Measurements from ENCODE around the gene ZNF48. TPM values are rescaled to one million over a fixed set of nuclear protein-coding genes. Genes with fewer than 3 reads are reported as not detected.

The ZNF48 gene
- total RNA-seq, 1 experiment from 2014 or later, result 57.3 TPM

GRCh38 chr16:30357085-30357714 is 38.0 kb upstream of the ZNF48 start:
- H3K4me1 ChIP-seq (ENCODE audit: insufficient read depth, low read length), result no peaks in the 10 kb centered on the region
- H4K8ac ChIP-seq (replicated peaks; ENCODE audit: insufficient read length, low read depth, low read length), result no peak overlapping the region
- no peaks in the 10 kb centered on the region for H4K20me1 ChIP-seq (ENCODE audit: control insufficient read depth, insufficient read depth, insufficient read length)
- Mint-ChIP-seq H3K27me3 (ENCODE audit: low read depth) (no peaks in the 10 kb centered on the region; the same call in 1 of the 2 replicates), H3K4me1 (peaks cover 23 to 36% of the 10 kb centered on the region in 2 experiments), H3K4me3 (peak overlapping the region; percentile 5 to 54; a peak in 3 of 5 replicates), H3K9me3 (0 out of 5 replicates have a peak, but pooled peaks cover 0 to 2% of the 10 kb centered on the region in 2 experiments), H3K27ac (peak overlapping the region in 2 of 3 experiments; percentile 61 to 70; a peak in 3 of 7 replicates), H3K36me3 (ENCODE audit: insufficient read depth in 1 of 3, low read depth in 3 of 3) (peaks cover 18 to 58% (median 47%) of the 10 kb centered on the region in 3 experiments)
- H3K56ac ChIP-seq (ENCODE audit: insufficient read length, low read depth, low read length), result no peak overlapping the region
- H3K18ac ChIP-seq (ENCODE audit: insufficient read length, low read depth, low read length), result no peak overlapping the region
- peaks cover 8% of the 10 kb centered on the region for H3K79me1 ChIP-seq (ENCODE audit: insufficient read depth, low read depth, low read length, poor library complexity, severe bottlenecking)
- no peaks in the 10 kb centered on the region for H3K27me3 ChIP-seq (ENCODE audit: insufficient read depth, low read length)
- H3K4me2 ChIP-seq (ENCODE audit: insufficient read depth, insufficient read length, low read length), result no peak overlapping the region
- peaks cover 3% of the 10 kb centered on the region; the same call in 1 of the 2 replicates for H3K79me2 ChIP-seq (ENCODE audit: insufficient read depth, low read length)
- no peak overlapping the region for H3K23ac ChIP-seq (ENCODE audit: insufficient read length, low read depth, low read length)
- no peak overlapping the region for H3K9ac ChIP-seq (ENCODE audit: extremely low read depth, insufficient read length, low read length)
- no CpG with 5 or more reads among the region's 5 CpGs for WGBS (ENCODE audit: extremely low coverage, insufficient read length, low lambda C conversion rate)
- no peak overlapping the region for H2BK15ac ChIP-seq (ENCODE audit: low read depth, low read length)
- no peak for TF ChIP-seq CTCF (conservative IDR thresholded peaks at IDR 0.05)
- no peak overlapping the region for H4K91ac ChIP-seq (ENCODE audit: insufficient read length, low read depth, low read length)
- H3K14ac ChIP-seq (ENCODE audit: insufficient read depth, low read length), result no peak overlapping the region
- no peak overlapping the region for H2BK120ac ChIP-seq (ENCODE audit: low read depth, low read length, poor library complexity, severe bottlenecking)
- H3K4ac ChIP-seq (ENCODE audit: low read depth, low read length), result no peak overlapping the region
- no peak overlapping the region for H2AFZ ChIP-seq (ENCODE audit: low read length)
- no peak for DNase-seq
- no peaks in the 10 kb centered on the region for H3K9me3 ChIP-seq (ENCODE audit: control insufficient read depth, low read depth, low read length)
- no peak overlapping the region for H4K5ac ChIP-seq (ENCODE audit: insufficient read length, low read depth, low read length)
- no peak overlapping the region for H2BK12ac ChIP-seq (ENCODE audit: insufficient read length, low read depth, low read length)
- no peak overlapping the region for H2AK5ac ChIP-seq (ENCODE audit: insufficient read length, low read length)
- no peak overlapping the region for H3T11ph ChIP-seq (ENCODE audit: low read length)
- H3K23me2 ChIP-seq (ENCODE audit: insufficient read length, low read depth, low read length, poor library complexity, severe bottlenecking), result peaks cover 13% of the 10 kb centered on the region
- H2BK5ac ChIP-seq (ENCODE audit: insufficient read length, low read length), result no peak overlapping the region
- H2BK20ac ChIP-seq (ENCODE audit: low read depth, low read length, poor library complexity, severe bottlenecking), result no peak overlapping the region
- no peak overlapping the region for H3K27ac ChIP-seq (ENCODE audit: insufficient read length, low read depth, low read length)
